NCI-H2227 (cell line): Measurements from ENCODE around the gene AMY2B.
"Not testable (repeated sequence)": the region's sequence is repeated elsewhere in the genome, so short reads cannot be mapped to it uniquely, and the experiment has no call there.

Experiments used
- DNase-seq: peaks from one replicate; lab custom pipeline; 2025; ENCODE audit not compliant: unreplicated experiment; lab: John Stamatoyannopoulos, UW

The AMY2B gene

GRCh38 chr1:103616994-103617477 lies 45.6 kb downstream of the AMY2B start, which contains the start of gene AMY2A:
TSS of gene AMY2A (plus strand) at chr1:103617427. CDS start at chr1:103617441, 14 bp downstream.
- DNase-seq, result not testable (repeated sequence)

DNA sequence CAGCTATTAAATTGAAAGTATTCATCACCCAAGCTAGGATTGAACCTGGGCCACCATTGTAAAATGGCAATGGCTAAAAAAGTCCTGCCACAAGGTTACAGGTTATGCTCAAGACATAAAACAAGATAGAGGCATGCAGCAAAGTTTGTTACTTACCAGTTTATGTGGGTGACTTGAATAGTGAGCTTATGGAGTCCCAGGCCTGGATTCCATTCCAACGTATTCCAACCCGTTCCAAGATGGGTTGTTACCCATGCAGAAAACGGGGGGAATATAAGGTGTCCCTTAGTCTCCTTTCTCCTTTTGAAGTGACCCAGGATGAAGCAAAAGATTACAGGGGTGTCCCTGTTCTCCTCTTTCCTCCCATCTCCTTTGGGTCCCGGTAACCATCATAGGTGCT lies 56.0 kb downstream of the AMY2B start:
- not testable (repeated sequence) for DNase-seq
